H9 (cell line): ENCODE measurements around the gene AKAIN1. TPM values are rescaled to one million over a fixed set of nuclear protein-coding genes. Genes with fewer than 3 reads are reported as not detected.

ENCODE experiments used
- DNase-seq: peaks from one replicate; pipeline ENCODE4 v3.0.0-alpha.2; 2017
- H2AFZ ChIP-seq: one replicate; pipeline ENCODE4 v1.6.1; 2013; ENCODE audit warnings: mild to moderate bottlenecking, low read length, control low read depth, moderate library complexity
- H2AK5ac ChIP-seq: 2 replicates; pipeline ENCODE4 v1.6.1; 2013; ENCODE audit warnings: low read length, control low read depth, mixed read lengths; ENCODE audit not compliant: insufficient read length
- H2BK120ac ChIP-seq: one replicate; pipeline ENCODE4 v1.6.1; 2013; ENCODE audit warnings: low read depth, mild to moderate bottlenecking, low read length, control low read depth, inconsistent platforms; ENCODE audit not compliant: poor library complexity, severe bottlenecking
- H2BK12ac ChIP-seq: 2 replicates; pipeline ENCODE4 v1.6.1; 2013; ENCODE audit warnings: low read length, control low read depth, mixed read lengths, low read depth; ENCODE audit not compliant: insufficient read length
- H2BK15ac ChIP-seq: 2 replicates; pipeline ENCODE4 v1.6.1; 2013; ENCODE audit warnings: low read depth, low read length, control low read depth
- H2BK20ac ChIP-seq: one replicate; pipeline ENCODE4 v1.6.1; 2013; ENCODE audit warnings: low read depth, mild to moderate bottlenecking, low read length, control low read depth, inconsistent platforms; ENCODE audit not compliant: poor library complexity, severe bottlenecking
- H2BK5ac ChIP-seq: 2 replicates; pipeline ENCODE4 v1.6.1; 2013; ENCODE audit warnings: low read length, control low read depth, mixed read lengths; ENCODE audit not compliant: insufficient read length
- H3K14ac ChIP-seq: 2 replicates; pipeline ENCODE4 v1.6.1; 2013; ENCODE audit warnings: low read length, control low read depth; ENCODE audit not compliant: insufficient read depth
- H3K18ac ChIP-seq: 2 replicates; pipeline ENCODE4 v1.6.1; 2013; ENCODE audit warnings: low read depth, mild to moderate bottlenecking, mixed read lengths, low read length, control low read depth; ENCODE audit not compliant: insufficient read length
- H3K23ac ChIP-seq: 2 replicates; pipeline ENCODE4 v1.6.1; 2013; ENCODE audit warnings: low read length, control low read depth, mixed read lengths, low read depth; ENCODE audit not compliant: insufficient read length
- H3K23me2 ChIP-seq: 2 replicates; pipeline ENCODE4 v1.6.1; 2013; ENCODE audit warnings: low read depth, mild to moderate bottlenecking, mixed read lengths, low read length, control low read depth; ENCODE audit not compliant: insufficient read length, poor library complexity, severe bottlenecking
- H3K27ac ChIP-seq: 2 replicates; pipeline ENCODE4 v1.5.1; 2013; ENCODE audit warnings: low read length, control low read depth, mixed read lengths, low read depth; ENCODE audit not compliant: insufficient read length
- H3K27me3 ChIP-seq: 2 replicates; pipeline ENCODE4 v1.6.1; 2013; ENCODE audit warnings: low read length, control low read depth, inconsistent platforms; ENCODE audit not compliant: insufficient read depth
- H3K4ac ChIP-seq: 2 replicates; pipeline ENCODE4 v1.6.1; 2013; ENCODE audit warnings: low read depth, mild to moderate bottlenecking, control low read depth, inconsistent platforms, low read length, moderate library complexity
- H3K4me1 ChIP-seq: 2 replicates; pipeline ENCODE4 v1.6.1; 2013; ENCODE audit warnings: low read length, control low read depth, inconsistent platforms; ENCODE audit not compliant: insufficient read depth
- H3K4me2 ChIP-seq: 2 replicates; pipeline ENCODE4 v1.6.1; 2013; ENCODE audit warnings: low read length, control low read depth, mixed read lengths; ENCODE audit not compliant: insufficient read length, insufficient read depth
- H3K56ac ChIP-seq: 2 replicates; pipeline ENCODE4 v1.6.1; 2013; ENCODE audit warnings: low read depth, mild to moderate bottlenecking, mixed read lengths, low read length, control low read depth; ENCODE audit not compliant: insufficient read length
- H3K79me1 ChIP-seq: 2 replicates; pipeline ENCODE4 v1.6.1; 2013; ENCODE audit warnings: low read depth, mild to moderate bottlenecking, moderate library complexity, low read length, control low read depth, inconsistent platforms; ENCODE audit not compliant: insufficient read depth, poor library complexity, severe bottlenecking
- H3K79me2 ChIP-seq: 2 replicates; pipeline ENCODE4 v1.6.1; 2013; ENCODE audit warnings: low read length, control low read depth, inconsistent platforms; ENCODE audit not compliant: insufficient read depth
- H3K9ac ChIP-seq: 2 replicates; pipeline ENCODE4 v1.6.1; 2013; ENCODE audit warnings: low read length, control low read depth, mixed read lengths; ENCODE audit not compliant: insufficient read length; ENCODE audit errors: extremely low read depth
- H3K9me3 ChIP-seq: one replicate; pipeline ENCODE4 v1.6.1; 2013; ENCODE audit warnings: low read depth, low read length, inconsistent platforms; ENCODE audit not compliant: control insufficient read depth
- H3T11ph ChIP-seq: one replicate; pipeline ENCODE4 v1.6.1; 2013; ENCODE audit warnings: mild to moderate bottlenecking, low read length, control low read depth, inconsistent platforms
- H4K20me1 ChIP-seq: one replicate; pipeline ENCODE4 v1.6.1; 2013; ENCODE audit not compliant: control insufficient read depth, insufficient read length, insufficient read depth
- H4K5ac ChIP-seq: 2 replicates; pipeline ENCODE4 v1.6.1; 2013; ENCODE audit warnings: low read depth, mild to moderate bottlenecking, mixed read lengths, low read length, control low read depth; ENCODE audit not compliant: insufficient read length
- H4K8ac ChIP-seq: replicated peaks from 2 replicates; pipeline ENCODE4 v1.6.1; 2013; ENCODE audit warnings: low read length, control low read depth, mixed read lengths, low read depth; ENCODE audit not compliant: insufficient read length
- H4K91ac ChIP-seq: 2 replicates; pipeline ENCODE4 v1.6.1; 2013; ENCODE audit warnings: low read depth, mild to moderate bottlenecking, moderate library complexity, mixed read lengths, low read length, control low read depth; ENCODE audit not compliant: insufficient read length
- H3K27ac Mint-ChIP-seq, 3 experiments: 2 replicates in 2 of 3; 3 replicates in 1 of 3; pipeline ENCODE4 v1.8.0; 2020 to 2021; ENCODE audit warnings: mixed read lengths in 3 of 3, mild to moderate bottlenecking in 1 of 3, moderate library complexity in 1 of 3
- H3K27me3 Mint-ChIP-seq: 2 replicates; pipeline ENCODE4 v1.8.0; 2021; ENCODE audit warnings: low read depth, mild to moderate bottlenecking, moderate library complexity, mixed read lengths
- H3K36me3 Mint-ChIP-seq, 3 experiments: 2 replicates in 2 of 3; 3 replicates in 1 of 3; pipeline ENCODE4 v1.8.0; 2020 to 2021; ENCODE audit warnings: low read depth in 3 of 3, mixed read lengths in 3 of 3; ENCODE audit not compliant: insufficient read depth in 1 of 3
- H3K4me1 Mint-ChIP-seq, 2 experiments: 2 replicates each; pipeline ENCODE4 v1.8.0; 2020; ENCODE audit warnings: mixed read lengths in 2 of 2
- H3K4me3 Mint-ChIP-seq, 2 experiments: 2 replicates in 1 of 2; 3 replicates in 1 of 2; pipeline ENCODE4 v1.8.0; 2020 to 2021; ENCODE audit warnings: mild to moderate bottlenecking in 2 of 2, mixed read lengths in 2 of 2, moderate library complexity in 1 of 2
- H3K9me3 Mint-ChIP-seq, 2 experiments: 2 replicates in 1 of 2; 3 replicates in 1 of 2; pipeline ENCODE4 v1.8.0; 2020; ENCODE audit warnings: mild to moderate bottlenecking in 2 of 2, mixed read lengths in 2 of 2, moderate library complexity in 1 of 2
- CTCF ChIP-seq: fragments of 200-600 bp; sonication (generic); conservative IDR thresholded peaks from 3 replicates; pipeline ENCODE4 v1.8.0; 2021; ENCODE audit warnings: antibody characterized with exemption, mild to moderate bottlenecking
- whole genome bisulfite sequencing: extraction: QIAGEN DNeasy Blood & Tissue Kit; methylation state at CpG from one replicate; pipeline ENCODE4 v1.1.7; 2013; ENCODE audit warnings: missing lambda C conversion rate, low lambda C conversion rate, mixed read lengths; ENCODE audit not compliant: insufficient read length; ENCODE audit errors: extremely low coverage; 5-methylcytosine and 5-hydroxymethylcytosine counted together
- total RNA-seq: library from RNA; stranded (reverse); gene quantifications from 2 replicates; pipeline ENCODE4 v1.2.1, GENCODE V29; 2021

The AKAIN1 gene
- total RNA-seq, 1 experiment from 2014 or later = not detected

GRCh38 chr18:5146093-5146492, 51.0 kb downstream of the AKAIN1 start:
- H3K23me2 ChIP-seq = no peaks in the 10 kb centered on the region
- no peak overlapping the region for H3T11ph ChIP-seq
- no peak overlapping the region for H2AK5ac ChIP-seq
- peaks cover 0 to 5% of the 10 kb centered on the region in 2 experiments; a peak in 1 of 5 replicates for H3K9me3 Mint-ChIP-seq
- H2AFZ ChIP-seq = no peak overlapping the region
- TF ChIP-seq CTCF = no peak
- no peak overlapping the region for H4K91ac ChIP-seq
- no peak overlapping the region for H4K8ac ChIP-seq
- no peak overlapping the region for H3K4me3 Mint-ChIP-seq
- H2BK5ac ChIP-seq = no peak overlapping the region
- H3K18ac ChIP-seq = no peak overlapping the region
- H3K79me1 ChIP-seq = no peaks in the 10 kb centered on the region
- H3K4me1 ChIP-seq = no peaks in the 10 kb centered on the region
- H2BK20ac ChIP-seq = no peak overlapping the region
- no peaks in the 10 kb centered on the region for H3K27me3 ChIP-seq
- no peak overlapping the region for H3K14ac ChIP-seq
- WGBS = no CpG with 5 or more reads among the region's 4 CpGs
- peaks cover 4% of the 10 kb centered on the region in 2 experiments for H3K4me1 Mint-ChIP-seq
- H2BK120ac ChIP-seq = no peak overlapping the region
- H3K27ac Mint-ChIP-seq = no peak overlapping the region
- H3K9me3 ChIP-seq = no peaks in the 10 kb centered on the region
- H3K4ac ChIP-seq = no peak overlapping the region
- no peak overlapping the region for H3K56ac ChIP-seq
- no peak overlapping the region for H3K4me2 ChIP-seq
- H3K79me2 ChIP-seq = no peaks in the 10 kb centered on the region
- no peak for DNase-seq
- H4K20me1 ChIP-seq = no peaks in the 10 kb centered on the region
- no peak overlapping the region for H3K23ac ChIP-seq
- no peak overlapping the region for H2BK15ac ChIP-seq
- H3K27me3 Mint-ChIP-seq = no peaks in the 10 kb centered on the region; the same call in 1 of the 2 replicates
- no peak overlapping the region for H3K27ac ChIP-seq
- H3K9ac ChIP-seq = no peak overlapping the region
- H3K36me3 Mint-ChIP-seq = no peaks in the 10 kb centered on the region
- H2BK12ac ChIP-seq = no peak overlapping the region
- no peak overlapping the region for H4K5ac ChIP-seq
